Daoy (cell line): Measurements from ENCODE around the gene LHFPL3. TPM values are rescaled to one million over a fixed set of nuclear protein-coding genes. Genes with fewer than 3 reads are reported as not detected.

ENCODE experiments used
- DNase-seq: peaks from one replicate; pipeline ENCODE4 v3.0.0-alpha.2; 2015; ENCODE audit warnings: low read depth
- total RNA-seq: library from RNA; depleted of rRNA; stranded (reverse); fragments of >200 nt; shearing (Covaris generic); gene quantifications from 2 replicates; pipeline ENCODE4 v1.2.3, GENCODE V29; 2014

The LHFPL3 gene
- total RNA-seq, 1 experiment from 2014 or later = 0.06 TPM

DNA sequence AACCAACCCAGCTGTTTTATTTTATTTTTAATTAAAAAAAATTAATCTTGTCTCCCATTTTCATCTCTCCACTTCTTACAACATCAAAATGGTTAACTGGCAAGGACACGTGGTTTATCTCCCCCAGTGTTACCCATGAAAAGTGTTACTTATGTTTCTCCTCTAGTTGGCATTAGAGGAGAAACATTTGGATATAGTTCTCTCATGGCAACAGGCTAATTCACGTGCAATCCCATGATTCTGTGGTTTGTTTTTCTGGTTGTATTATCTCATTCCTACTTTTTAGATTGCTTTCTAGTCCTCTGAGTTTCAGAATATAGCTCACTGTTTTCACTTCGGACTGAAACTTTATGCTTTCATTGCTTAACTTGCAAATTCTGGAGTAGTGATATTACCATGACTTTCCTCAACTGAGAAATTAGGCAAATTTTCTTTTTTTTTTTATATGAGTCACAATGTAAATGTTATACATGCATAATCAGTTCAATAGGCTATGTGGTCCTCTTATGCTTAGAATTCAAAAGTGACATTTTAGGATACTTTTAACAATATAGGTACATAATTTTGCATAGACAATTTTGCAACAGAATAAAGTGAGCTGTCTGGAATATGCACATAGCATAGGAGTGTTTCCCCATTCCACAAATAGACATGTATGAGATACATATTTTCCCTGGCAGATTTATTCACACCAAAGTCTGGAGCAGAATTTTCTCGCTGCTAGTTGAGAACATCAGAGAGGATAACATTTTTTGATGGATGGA is 43.0 kb downstream of the LHFPL3 start:
- DNase-seq = no peak

GRCh38 chr7:104371980-104372357 is 43.6 kb downstream of the LHFPL3 start:
- no peak for DNase-seq

GRCh38 chr7:104382616-104383015 is 54.2 kb downstream of the LHFPL3 start:
- no peak for DNase-seq

DNA sequence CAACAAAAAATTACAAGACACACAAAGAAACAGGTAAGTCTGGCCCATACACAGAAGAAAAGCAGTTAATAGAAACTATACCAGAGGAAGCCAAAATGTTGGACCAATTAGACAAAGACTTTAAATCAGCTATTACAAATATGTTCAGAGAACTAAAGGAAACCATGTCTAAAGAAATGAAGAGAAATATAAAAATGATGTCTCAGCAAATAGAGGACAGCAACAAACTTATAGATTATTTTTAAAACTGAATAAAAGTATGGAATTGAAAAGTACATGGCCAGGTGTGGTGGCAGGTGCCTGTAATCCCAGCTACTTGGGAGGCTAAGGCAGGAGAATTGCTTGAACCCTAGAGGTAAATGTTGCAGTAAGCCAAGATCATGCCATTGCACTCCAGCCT is 58.5 kb downstream of the LHFPL3 start:
- DNase-seq = no peak

DNA sequence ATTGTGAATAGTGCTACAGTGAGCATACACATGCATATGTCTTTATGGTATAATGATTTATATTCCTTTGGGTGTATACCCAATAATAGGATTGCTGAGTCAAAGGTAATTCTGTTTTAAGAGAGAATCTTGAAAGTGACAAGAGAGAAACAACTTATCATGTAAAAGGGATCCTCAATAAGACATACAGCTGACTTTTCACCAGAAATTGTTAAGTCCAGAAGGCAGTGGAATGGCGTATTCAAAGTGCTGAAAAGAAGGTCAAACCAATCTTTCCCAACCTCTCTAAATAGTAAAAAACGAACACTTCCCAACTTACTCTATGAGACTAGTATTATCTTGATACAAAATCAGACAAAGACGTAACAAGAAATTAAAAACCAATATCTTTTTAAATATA is 59.8 kb downstream of the LHFPL3 start:
- no peak for DNase-seq

GRCh38 chr7:104395162-104395561 is 66.8 kb downstream of the LHFPL3 start:
- no peak for DNase-seq

DNA sequence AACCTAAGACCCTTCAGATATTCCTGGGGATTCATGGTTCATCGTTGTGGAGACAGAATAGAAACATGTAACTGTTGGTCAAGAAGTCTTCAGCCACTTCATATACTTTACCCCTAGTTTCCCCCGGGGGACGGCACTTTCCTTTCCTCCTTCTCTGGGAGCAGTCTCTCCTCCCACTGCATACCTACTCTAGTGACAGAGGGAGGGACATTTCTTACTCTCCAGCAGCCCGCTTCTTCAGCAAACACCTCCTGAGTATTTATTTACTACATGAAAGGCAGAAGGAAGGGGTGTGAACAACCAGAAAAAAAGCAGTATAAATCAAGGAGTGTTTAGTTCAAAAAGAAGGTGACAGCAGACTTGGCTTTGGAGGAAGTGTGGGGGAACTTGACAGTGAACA is 69.0 kb downstream of the LHFPL3 start:
- DNase-seq = no peak

- no peak for DNase-seq
Measured at GRCh38 chr7:104408371-104408770, 80.0 kb downstream of the LHFPL3 start.

GRCh38 chr7:104410742-104411141 is 82.3 kb downstream of the LHFPL3 start:
- peak; percentile 32 for DNase-seq

DNA sequence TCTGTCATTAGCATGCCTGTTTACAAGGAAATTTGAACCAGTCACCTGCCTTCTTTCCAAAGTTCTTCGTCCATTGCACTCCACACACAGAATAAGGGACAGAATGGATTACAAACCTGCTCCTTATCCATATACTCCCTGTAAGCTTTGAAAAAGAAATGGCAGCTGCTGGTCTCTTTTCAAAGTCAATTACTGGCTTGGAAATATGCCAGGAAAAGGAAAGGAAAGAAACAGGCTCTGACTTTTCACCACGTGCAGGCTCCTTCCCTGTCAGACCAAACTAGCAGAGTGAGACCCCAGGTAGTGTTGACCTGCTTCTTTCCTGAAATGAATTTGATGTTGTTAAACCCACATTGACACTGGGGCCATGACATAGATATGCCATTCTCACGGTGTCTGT is 84.5 kb downstream of the LHFPL3 start:
- no peak for DNase-seq

- DNase-seq = no peak
Measured at GRCh38 chr7:104414216-104414615, 85.8 kb downstream of the LHFPL3 start.

DNA sequence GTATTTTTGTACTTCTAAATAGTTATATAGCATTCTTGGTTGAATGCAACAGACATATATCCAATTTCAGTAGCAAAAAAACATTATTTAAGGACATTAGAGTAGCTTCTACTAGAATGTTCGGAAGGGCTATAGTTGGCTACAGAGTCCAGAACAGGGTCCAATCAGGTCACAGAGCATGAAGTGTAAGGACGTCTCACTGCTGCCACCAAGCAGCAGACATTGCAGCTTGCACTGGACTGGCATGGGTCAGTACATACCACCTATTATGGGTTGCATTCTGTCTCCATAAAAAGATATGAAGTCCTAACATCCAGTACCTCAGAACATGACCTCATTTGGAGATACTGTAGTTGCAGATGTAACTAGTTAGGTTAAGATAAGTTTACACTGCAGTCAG is 87.3 kb downstream of the LHFPL3 start:
- peak; percentile 17 for DNase-seq

GRCh38 chr7:104416866-104417393 is 88.5 kb downstream of the LHFPL3 start:
- no peak for DNase-seq

DNA sequence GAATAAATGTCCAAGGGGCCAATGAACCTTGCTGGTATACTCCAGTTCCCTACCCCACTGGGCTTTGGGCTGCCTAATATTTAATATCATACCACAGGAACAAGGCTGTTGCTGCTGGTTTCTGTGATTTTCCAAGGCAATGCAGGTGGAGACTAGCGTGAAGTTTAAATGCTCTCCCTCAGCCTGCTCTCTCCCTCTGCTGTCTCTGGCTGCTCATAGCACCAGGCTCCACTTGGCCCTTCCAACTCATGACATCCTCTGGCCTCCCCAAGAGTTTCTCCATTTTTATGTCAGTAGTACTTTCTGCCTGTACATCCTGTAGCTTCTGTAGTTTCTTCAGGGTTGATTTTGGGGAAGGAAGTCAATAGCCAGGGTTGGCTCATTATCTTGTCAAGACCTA is 103.5 kb downstream of the LHFPL3 start:
- no peak for DNase-seq

DNA sequence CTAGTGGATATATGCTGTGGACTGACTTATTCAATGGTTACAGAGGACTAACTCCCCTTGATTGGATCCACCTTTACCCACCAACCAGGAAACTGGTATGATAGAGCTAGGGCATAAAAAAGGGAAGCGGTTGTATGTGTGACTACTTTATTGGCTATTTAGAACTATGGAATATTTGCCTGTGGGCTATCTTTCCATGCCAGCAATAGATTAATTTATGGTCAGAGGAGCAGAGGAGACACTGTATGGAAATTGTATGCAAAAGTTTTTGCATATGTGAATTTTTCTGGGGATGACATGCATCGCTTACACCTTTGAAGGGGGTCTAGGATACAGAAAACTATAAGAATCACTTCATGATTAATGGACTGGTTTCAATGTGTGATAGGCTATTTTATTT is 105.7 kb downstream of the LHFPL3 start:
- no peak for DNase-seq

DNA sequence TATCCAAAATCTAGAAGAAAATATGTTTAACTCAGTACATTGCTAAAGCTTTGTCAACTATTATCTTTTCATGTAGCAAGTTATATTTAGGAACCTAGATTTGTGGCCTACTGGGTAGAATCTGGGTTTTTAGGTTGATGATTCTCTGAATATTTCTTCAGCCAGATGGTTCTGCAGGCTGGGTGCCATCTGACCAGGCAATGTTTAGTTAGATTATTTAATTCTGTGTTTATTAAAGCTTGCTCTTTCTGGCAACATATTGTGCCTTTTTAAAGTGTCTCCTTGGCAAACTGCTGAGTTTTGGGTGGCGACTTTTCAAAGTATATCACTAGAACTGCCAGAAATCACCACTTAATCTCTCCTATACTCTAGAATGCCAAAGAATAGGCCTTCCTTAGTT is 114.1 kb downstream of the LHFPL3 start:
- no peak for DNase-seq

DNA sequence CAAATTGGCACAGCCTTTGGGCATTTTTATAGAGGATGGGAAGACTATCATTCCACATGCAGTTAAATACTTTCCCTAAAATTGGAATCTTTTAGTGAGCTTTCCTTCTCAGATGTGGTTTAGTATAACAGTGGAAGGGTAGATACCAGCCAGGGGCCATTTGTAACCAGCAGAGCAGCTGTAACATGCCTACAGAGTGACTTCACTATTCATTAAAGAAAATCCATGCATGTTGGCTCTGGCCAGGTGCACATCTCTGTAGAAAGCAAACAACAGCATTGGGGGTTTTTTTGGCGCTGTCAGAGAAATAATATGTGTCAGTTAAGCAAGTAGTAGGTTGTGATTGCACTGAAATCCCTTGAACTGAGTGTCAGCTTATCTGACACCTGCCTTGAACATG is 115.6 kb downstream of the LHFPL3 start:
- DNase-seq = no peak

- DNase-seq = no peak
Measured at GRCh38 chr7:104445393-104445792, 117.0 kb downstream of the LHFPL3 start.

DNA sequence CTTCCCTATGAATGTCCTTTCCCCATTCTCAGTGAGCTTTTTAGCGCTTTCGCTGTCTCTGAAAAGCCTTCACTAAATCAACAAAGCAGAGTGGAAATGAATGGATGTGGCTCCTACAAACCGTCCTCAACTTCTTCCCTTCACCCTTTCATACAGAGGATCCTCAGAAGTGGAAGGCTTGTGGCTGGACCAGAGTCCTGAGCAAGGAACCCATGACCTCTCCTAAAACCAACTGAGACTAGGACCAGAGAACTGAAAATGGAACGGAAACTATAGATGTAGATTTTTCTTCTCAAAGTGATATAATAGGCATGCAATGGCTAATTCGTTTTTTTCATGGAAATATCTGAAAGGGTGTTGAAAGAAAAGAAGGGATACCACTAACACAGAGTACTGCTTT is 122.5 kb downstream of the LHFPL3 start:
- DNase-seq = no peak

DNA sequence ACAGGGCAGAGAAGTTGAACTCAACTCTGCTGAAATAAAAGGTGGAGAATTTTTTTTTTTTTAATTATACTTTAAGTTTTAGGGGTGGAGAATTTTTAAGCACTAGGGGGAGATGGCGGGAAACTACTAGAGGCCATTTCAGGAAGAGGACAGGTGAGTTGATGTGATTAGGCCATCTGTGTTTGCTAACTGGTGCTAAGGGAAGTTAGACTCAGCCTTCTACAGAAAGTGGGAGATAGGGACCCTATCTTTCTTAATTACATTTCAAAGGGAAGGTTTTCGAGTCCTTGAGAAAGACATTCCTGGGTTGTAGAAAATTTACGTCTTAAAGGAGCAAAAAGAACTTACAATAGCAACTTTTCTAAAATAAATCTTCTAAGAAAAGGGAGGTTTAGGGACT is 124.8 kb downstream of the LHFPL3 start:
- no peak for DNase-seq

- DNase-seq = no peak
Measured at GRCh38 chr7:104458875-104459274, 130.5 kb downstream of the LHFPL3 start.

- DNase-seq = no peak
Measured at GRCh38 chr7:104469166-104469820, 140.9 kb downstream of the LHFPL3 start.

DNA sequence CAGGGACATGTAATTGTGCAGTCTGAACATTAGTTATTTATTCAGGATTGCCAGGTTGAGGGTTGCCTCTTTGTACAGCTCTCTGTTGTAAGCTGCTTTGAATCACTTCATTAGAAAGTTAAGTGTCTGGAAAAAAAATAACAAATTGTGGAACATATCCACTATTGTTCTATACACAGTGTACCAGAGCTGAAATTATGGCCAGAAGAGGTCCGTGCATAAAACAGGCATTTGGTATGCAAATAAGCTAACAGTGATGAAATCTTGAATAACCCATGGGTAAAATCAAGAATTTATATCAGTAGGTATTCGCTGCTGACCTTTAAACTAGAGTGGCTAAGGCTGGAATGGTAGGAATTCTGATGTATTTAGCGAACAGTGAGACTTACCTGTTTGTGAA is 152.1 kb downstream of the LHFPL3 start:
- no peak for DNase-seq
